GM20431 (cell line): Measurements from ENCODE around the gene PPM1N.

Experiments used
- in situ Hi-C: fragments of 300-500 bp; cut with MseI, MboI; formaldehyde crosslinking; loops from one replicate; pipeline ENCODE4 v1.15.0; 2020; ENCODE audit warnings: low sequenced_read_pairs; ENCODE audit not compliant: unreplicated experiment

PPM1N gene

DNA sequence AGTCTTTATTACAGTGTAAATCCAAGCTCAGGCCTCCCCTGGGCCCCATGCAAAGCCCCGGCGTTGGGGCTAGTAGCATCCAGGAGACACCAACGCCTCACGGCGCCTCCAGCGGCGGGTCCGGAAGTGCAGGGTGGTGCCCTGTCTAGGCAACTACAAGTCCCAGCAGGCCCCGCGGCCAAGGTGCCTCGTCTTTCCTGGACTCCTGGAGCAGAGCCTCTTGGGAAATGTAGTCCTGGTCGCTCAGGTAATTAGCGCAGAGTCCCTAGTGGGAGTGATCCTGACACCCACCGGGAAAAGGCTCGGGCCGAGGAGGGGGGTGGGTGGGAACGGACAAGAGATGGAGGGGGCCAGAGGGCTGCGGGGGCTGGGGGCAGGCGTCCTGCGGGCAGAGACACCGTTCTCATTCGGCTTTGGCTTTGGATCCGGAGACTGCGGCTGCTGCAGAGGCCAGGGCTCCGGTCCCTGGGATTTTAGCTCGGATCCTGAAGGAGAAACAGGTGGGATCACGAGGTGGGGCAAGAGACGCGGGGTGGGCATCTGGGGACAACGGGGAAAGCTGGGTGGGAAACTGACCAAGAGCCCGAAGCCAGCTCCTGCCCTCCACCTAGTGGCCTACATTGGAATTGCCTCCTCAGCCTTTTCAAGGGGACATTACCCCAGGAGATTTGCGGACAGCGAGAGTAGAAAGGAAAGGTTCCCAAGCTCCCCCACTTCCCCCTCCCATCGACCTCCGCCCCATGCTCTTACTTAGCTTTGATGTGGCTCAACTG is 12.8 kb upstream of the PPM1N start:
- in situ Hi-C loops, result loop anchor here (10.0 kb wide), 1 partner anchor 51 kb away; no protein-coding TSS in a partner anchor

DNA sequence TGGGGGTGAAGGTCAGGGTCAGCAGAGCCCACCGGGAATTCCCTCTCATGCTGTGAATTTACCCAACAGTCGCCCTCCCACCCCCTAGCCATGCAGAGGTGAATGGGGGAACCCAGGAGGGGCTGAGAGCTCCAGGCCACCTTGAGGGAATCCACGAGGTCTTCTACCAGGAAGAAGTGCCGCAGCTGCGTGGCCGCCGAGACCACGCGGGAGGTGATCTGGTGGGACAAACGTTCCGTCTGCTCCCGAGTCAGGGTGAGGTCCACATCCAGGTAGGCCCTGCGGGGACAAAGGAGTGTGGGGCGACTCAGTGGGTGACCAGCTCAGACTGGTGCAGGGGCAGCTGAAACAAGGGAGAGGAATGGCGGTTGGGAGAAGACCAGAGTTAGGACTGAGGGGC is 9.5 kb upstream of the PPM1N start:
- in situ Hi-C loops, result loop anchor here (10.0 kb wide), 1 partner anchor 54 kb away; no protein-coding TSS in a partner anchor

GRCh38 chr19:45489216-45489855 is 8.9 kb upstream of the PPM1N start:
- in situ Hi-C loops, result loop anchor here (10.0 kb wide), 1 partner anchor 55 kb away; no protein-coding TSS in a partner anchor

DNA sequence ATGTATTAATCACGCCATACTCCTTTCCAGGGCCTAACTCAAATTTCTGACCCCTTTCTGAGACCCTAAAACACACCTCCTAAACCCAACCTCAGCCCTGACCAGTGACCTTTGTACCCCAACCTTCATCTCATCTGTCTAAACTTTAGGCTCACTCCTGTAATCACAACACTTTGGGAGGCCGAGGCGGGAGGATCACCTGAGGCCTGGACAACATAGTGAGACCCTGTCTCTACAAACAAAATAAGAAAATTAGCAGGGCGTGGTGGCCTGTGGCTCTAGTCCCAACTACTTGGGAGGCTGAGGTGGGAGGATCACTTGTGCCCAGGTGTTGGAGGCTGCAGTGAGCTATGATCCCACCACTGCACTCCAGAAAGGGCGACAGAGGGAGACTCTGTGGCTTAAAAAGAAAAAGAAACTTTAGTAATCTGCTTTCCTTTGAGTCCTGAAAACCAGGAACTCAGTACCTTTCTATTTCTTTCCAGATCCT is 6.1 kb upstream of the PPM1N start:
- in situ Hi-C loops, result no loop called here

DNA sequence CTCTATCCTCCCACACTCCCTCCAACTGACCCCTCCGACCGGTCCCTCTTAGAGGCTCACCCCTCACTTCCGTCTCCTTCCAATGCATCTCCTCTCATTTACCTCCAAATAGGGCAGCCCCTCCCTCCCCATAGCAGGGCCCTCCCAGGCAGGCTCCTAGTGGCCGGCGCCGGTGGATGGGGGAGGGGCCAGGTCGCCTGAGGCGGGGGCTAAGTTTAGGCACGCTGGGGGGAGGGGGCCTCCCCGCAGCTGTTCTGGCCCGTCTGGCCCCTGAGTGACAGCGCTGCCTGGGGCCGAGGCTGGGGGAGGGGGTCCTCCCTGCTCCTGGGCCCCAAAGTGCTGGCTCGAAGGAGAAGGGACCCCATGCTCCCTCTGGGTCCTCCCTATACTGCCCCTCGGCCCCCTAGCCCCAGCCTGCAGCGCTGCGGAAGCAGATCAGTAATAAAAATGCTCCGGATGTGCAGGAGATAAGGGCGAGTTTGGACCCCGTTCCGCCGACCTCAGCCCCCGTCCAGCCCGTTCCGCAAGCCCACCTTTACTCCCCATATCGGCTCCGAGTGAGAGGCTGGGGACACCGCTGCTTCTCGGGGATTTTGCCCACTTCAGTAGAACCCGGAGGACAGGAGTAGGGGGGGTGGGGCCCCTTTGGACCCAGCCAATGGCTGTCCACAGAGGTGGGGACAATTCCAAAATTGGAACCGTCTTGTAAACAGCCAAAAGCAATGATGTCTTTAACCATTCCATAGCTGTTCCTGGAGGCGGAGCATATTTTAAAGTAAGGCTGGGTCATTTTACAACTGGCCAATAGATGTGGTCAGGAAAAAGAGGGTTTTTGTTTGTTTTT is 5.4 kb upstream of the PPM1N start:
- in situ Hi-C loops, result no loop called here

DNA sequence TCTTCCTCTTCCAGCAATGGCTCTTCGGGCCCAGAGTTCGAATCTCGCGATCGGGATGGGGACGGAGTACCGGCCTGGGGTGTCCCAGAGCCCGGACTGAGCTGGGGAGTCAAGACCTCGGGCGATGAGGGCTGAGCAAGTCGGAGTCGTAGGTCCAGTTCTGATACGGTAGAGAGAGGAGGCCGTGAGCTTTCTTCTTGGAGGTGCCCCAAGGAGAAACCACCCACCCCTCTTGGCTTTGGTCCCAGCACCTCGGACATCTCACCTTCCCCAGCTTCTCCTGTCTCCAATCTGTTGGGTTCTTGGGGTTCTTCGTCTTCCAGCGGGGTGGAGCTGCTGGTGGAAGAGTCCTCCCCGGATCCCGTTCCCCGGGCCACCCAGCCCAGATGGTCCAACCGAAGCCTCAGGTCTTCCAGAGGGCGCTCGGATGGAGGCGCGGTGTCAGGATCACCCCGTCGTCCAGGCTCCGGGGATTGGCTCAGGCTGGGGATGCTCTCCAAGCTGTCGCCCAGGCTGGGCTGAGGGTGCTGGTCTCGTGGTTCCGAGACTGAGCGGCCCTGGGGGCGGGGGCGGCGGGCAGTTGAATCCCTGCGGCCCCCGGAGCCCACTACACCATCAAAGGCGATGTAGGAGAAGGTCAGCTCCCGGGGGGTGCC is 3.9 kb upstream of the PPM1N start:
- in situ Hi-C loops, result no loop called here

GRCh38 chr19:45495178-45495577 is 3.1 kb upstream of the PPM1N start:
- in situ Hi-C loops, result no loop called here

- in situ Hi-C loops, result no loop called here
Observed at GRCh38 chr19:45496349-45496953, 1.8 kb upstream of the PPM1N start.

GRCh38 chr19:45497791-45498190 is 452 bp upstream of the PPM1N start:
- in situ Hi-C loops, result no loop called here

GRCh38 chr19:45499196-45500180 is 1.2 kb downstream of the PPM1N start:
- in situ Hi-C loops, result no loop called here

GRCh38 chr19:45500918-45501729 is 2.9 kb downstream of the PPM1N start:
- in situ Hi-C loops, result no loop called here

DNA sequence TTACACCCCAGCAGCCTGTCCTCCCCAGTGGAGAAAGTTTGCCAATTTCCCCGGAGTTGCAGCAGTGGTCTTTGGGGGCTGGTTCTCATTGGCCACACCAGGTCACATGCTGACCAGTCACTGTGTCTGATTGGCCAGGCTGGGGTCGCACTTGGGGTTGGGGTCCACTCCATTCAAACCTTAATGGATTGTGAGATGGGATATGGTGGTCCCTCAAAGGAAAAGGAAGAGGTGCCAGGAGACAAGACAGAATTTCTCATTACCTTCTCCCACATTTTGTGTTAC is 3.4 kb downstream of the PPM1N start:
- in situ Hi-C loops, result no loop called here

DNA sequence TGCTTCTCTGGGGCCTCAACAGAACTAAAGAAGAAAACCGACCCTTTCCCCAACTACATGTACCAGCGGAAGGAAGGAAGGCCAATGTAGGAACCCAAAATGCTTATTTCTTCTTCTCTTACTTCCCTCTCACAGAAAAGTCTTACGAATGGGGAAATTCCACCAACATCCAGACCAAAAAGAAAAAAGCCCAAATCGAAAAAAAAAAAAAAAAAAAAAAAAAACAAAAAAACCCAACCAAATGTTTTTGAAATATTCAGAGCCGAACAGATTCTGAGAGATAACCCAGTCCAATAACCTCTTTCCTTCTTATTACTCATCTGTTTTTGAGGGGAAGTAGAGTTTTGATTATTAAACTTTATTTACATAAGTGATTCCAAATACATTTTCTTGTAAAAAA is 3.9 kb downstream of the PPM1N start:
- in situ Hi-C loops, result no loop called here

GRCh38 chr19:45503909-45504308 is 5.7 kb downstream of the PPM1N start:
- in situ Hi-C loops, result no loop called here

DNA sequence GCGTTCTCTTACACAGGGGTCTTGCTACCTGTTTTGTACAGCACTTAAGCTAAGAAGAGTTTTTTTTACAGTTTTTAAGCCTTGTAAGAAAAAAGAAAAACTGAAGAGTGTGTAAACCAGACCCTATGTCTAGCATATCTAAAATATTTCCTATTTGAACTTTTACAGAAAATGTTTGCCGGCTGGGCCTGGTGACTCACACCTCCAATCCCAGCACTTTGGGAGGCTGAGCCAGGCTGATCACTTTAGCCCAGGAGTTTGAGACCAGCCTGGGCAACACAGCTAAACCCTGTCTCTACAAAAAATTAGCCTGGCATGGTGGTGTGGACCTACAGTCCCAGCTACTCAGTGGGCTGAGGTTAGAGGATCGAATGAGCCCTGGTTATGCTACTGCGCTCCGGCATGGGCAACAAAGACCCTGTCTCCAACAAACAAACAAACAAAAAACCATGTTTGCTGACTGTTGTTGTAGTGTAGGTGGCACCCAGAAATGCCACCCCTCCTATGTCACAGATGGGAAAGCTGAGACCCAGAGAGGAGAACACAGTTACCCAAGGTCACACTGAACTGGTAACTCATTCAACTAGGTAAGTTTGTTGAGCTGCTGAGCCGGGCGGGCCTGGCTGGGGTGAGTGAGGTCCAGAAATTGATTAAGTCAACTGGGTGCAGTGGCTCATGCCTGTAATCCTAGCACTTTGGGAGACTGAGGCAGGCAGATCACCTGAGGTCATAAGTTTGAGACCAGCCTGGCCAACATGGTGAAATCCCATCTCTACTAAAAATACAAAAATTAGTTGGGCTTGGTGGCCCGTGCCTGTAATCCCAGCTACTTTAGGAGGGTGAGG is 7.1 kb downstream of the PPM1N start:
- in situ Hi-C loops, result no loop called here

GRCh38 chr19:45505996-45506245 is 7.7 kb downstream of the PPM1N start:
- in situ Hi-C loops, result no loop called here

DNA sequence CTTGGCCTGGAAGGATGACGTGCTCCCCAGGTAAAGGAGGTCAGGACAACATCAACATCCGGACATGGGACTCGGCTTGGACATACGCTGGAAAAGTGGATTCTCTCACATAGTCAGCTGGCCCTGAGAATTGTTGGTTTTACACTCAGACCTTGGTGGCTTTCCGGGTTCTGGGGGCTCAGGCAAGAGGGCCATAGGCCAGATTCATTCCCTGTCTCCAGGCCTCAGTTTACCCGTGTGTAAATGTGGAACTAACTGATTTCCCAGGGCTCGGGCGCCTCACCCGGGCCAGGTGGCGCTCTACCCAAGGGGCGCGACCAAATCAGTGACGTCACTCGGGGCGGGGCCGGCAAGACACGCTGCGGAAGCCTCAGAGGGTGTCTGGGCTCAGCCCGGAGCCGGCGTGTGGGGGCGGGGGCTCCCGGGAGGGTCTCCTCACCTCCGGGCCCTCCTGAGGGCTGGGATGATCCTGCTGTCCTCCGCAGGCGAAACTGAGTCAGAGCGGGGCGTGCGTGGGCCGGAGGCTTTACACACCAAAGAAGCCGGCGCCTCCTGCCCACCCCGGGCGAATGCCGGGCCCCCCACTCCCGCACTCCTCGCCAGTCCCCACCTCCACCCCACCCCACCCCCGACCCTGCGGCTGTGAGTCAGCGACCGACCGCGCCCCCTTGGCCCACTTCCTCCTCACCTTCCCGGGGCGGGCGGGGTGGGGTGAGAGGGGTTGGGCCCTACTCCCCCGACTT is 8.2 kb downstream of the PPM1N start:
- in situ Hi-C loops, result no loop called here
